GM21529 (cell line): Measurements from ENCODE around the gene ANKRD63.

Source experiments
- ATAC-seq: cut with Tn5 transposase; IDR thresholded peaks from one replicate; pipeline ENCODE4 v1.9.1; 2021; ENCODE audit not compliant: unreplicated experiment

ANKRD63 gene

GRCh38 chr15:40280260-40281056, 2.4 kb downstream of the ANKRD63 start:
- no peak for ATAC-seq

GRCh38 chr15:40279437-40280141, 3.3 kb downstream of the ANKRD63 start:
- ATAC-seq: no peak

GRCh38 chr15:40278026-40278425, 4.8 kb downstream of the ANKRD63 start:
- no peak for ATAC-seq

- ATAC-seq: no peak
These were observed 5.4 kb downstream of the ANKRD63 start for GRCh38 chr15:40277471-40277870.

DNA sequence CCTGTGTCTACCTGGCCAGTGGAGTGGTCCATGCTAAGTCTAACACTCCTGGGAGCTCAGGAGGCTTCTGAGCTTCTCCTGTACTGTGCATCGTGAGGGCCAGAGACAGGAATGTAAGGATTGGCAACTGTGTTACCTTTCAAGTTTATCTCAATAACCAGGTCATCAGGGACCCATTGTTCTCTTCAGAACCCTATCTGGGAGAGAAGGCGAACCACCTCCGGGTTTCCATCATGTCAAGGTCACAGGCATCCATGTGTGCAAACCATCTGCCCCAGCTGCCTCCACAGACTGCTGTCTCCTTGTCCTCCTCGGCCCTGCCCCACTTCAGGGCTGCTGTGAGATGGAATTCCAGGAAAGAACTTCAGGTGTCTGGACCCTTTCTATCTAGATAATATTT, 5.9 kb downstream of the ANKRD63 start:
- no peak for ATAC-seq

GRCh38 chr15:40275954-40276353, 6.9 kb downstream of the ANKRD63 start:
- no peak for ATAC-seq

DNA sequence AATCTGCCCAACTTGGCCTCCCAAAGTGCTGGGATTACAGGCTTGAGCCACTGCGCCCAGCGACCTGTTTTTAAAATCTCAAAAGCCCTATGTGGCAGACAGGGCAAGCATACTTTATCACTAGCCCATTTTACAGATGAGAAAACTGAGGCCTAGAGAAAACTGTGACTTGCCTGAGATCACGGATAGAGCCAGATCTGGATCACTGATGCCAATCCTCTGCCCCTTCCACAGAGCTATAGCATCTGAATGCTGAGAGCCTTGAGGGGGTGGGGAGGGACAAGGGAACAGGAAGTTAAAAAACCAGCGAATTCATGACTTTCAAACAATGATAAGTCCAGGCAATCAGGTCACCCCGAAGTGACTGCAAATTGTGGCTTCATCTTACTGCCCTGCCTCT, 7.3 kb downstream of the ANKRD63 start:
- ATAC-seq: no peak

DNA sequence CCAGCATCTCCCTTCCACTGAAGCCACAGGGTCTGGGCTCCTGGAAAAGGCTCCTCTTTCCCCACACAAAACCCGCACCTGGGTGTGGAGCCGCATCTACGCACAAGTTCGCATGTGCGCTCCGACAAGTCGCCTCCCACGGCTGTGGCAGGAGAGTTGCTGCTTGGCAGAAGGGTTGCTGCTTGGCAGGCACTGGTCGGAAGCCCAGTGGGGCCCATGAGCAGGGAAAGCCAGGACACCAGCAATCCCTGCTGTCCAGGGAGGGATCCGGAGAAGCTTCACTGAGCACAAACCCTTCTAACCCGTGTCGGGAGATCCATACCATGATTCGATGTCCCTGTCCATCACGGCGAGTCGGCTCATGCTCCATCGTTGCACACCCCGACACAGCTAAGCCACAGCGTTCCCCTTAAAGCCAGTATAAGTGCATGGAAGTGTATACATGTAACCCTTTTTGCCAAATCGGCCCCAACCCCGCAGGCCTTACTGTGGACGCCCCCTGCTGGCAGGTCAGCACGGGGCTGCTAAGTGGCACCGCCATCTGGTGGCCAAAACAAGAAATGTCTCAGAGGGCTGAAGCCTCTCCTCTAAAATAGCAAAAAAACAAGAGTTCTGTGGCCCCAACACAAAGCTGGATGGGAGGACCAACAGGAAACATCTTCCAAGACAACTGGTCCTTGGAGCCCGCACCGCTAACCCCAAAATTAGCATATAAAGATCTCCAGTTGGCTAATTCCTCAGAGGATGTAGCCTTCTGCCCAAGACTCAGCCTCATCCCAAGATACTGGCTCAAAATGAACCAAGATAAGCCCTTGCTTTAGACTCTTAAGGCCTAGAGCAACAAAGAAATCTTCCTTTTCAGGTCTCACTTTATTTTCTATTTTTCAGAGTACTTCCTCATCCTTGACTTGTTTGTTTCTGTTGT, 8.3 kb downstream of the ANKRD63 start:
- ATAC-seq: no peak

DNA sequence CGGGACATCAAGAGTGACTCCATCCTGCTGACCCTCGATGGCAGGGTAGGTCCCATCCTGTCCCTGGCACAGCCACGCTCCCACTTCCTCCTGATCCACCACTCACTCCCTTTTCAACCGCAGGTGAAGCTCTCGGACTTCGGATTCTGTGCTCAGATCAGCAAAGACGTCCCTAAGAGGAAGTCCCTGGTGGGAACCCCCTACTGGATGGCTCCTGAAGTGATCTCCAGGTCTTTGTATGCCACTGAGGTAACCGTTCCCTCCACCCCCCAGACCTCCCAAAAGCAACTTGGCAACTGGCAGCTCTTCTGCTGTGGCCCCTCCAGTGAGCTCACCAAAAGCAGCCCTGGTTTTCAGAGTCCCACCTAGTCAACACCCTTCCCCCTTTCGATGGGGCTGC, 9.4 kb downstream of the ANKRD63 start:
- no peak for ATAC-seq

GRCh38 chr15:40272485-40273056, 10.3 kb downstream of the ANKRD63 start:
- no peak for ATAC-seq

DNA sequence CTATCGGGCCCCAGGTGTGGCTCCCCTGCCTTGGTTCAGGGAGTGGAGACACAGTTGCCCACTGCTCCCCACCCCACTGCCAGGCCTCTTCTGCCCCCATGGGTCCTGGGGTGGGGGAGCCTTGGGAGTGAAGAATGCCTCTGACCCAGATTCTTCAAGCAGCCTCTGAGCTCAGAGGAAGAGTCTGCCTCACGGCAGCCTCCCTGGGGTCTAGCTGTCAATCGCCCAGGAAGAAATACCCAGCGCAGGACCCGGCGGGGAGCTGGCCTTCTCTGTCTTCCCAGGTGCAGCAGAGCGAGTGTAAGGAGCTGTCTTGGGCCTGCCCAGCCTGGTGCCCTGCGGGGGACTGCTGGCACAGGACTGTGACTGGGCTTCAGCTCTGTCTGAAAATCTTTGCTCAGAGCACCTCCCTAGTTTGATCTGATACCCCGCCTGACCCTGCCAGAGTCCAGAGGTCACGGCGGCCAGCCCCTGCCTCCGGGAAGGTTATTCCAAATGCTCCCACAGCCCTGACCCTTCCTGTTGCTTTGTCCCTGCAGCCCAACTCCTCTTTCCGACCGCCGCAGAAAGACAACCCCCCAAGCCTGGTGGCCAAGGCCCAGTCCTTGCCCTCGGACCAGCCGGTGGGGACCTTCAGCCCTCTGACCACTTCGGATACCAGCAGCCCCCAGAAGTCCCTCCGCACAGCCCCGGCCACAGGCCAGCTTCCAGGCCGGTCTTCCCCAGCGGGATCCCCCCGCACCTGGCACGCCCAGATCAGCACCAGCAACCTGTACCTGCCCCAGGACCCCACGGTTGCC, 11.0 kb downstream of the ANKRD63 start:
- no peak for ATAC-seq

- ATAC-seq: no peak
These were observed 12.4 kb downstream of the ANKRD63 start for GRCh38 chr15:40270246-40270995.

- no peak for ATAC-seq
These were observed 13.3 kb downstream of the ANKRD63 start for GRCh38 chr15:40269604-40270003.

GRCh38 chr15:40267670-40268069, 15.2 kb downstream of the ANKRD63 start:
- ATAC-seq: no peak

DNA sequence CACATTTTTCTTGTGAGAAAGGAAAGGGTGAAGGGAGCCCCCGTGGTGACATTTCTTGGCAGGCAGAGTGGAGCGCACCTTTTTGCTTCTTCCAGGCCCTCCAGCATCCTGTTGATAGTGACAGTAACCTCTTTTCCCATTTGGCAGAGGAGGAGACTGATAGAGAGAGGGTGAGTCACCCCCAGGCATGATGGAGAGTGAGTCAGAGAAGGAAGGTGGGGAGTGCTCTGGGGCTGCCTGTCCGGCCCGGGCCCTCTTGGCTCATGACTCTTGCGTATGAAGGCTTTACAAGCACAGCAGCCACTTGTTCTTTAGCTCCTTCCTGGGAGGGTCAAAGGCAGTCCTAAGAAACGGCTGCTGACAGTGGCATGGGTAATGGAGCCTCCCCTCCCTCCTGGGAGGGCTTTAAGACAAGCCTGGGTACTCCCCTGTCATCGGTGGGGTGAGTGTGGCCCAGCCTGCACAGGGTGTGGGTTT, 16.0 kb downstream of the ANKRD63 start:
- no peak for ATAC-seq

- ATAC-seq: no peak
These were observed 17.0 kb downstream of the ANKRD63 start for GRCh38 chr15:40265875-40266274.

DNA sequence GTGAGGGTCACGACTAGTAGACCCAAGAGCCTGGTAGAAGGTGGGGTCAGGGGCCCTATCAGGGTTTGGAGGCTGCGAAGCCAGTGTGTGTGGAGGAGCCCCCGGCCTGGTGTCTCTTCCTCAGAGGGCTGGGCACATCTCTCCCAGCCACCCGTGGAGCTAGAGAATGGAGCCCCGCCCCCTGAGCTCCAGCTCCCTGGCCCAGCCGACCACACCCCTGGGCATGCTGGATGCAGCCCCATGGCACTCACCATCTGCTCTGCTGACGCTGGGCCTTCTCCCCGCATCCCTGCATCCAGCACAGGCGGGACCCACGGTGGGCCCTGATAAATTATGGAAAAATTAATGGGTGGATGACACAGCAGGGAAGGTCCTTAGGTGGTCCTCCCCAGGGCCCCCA, 17.5 kb downstream of the ANKRD63 start:
- ATAC-seq: no peak

DNA sequence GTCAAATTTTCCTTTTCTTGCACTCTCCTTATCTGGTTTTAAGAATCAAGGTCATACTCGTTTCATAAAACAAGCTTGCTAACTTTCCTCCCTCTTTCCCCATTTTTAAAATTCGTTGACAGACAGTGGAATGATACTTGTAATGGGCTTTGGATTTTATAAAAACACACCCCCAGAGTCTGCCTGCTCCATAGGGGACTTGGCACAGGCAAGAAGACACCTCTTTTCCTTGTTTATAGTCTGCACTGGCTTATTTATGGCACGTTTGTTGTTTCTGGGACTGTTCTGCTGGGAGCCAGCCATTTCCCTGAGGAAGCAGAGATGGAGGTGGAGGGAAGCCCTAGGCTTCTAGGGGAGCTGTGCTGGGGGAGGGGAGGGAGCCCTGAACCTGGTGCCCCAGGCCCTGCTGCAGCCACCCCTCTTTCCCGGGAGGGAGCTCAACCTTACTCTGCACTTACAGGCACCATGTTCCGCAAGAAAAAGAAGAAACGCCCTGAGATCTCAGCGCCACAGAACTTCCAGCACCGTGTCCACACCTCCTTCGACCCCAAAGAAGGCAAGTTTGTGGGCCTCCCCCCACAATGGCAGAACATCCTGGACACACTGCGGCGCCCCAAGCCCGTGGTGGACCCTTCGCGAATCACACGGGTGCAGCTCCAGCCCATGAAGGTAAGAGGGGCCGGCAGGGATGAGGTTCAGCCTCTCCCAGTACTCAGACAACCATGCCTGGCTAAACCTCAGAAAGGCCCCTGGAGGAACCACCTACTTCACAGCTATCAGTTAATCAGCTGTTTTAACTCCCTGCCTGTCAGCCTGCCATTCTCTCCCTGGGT, 18.3 kb downstream of the ANKRD63 start:
- ATAC-seq: no peak
